Measurements from ENCODE around the gene SSMEM1.
"Not testable (repeated sequence)": the region's sequence is repeated elsewhere in the genome, so short reads cannot be mapped to it uniquely, and the experiment has no call there.

SSMEM1 gene, protein sequence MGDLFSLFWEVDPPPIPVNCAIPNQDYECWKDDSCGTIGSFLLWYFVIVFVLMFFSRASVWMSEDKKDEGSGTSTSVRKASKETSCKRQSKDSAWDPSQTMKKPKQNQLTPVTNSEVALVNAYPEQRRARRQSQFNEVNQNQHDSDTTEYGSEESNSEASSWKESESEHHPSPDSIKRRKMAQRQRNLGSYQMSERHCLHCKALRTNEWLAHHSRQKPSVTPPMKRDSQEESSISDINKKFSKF

GRCh38 chr7:130207642-130208041 is at the start of gene SSMEM1:
SSMEM1 (plus strand) TSS chr7:130207860; CDS start chr7:130207911, 51 bp downstream.
- no peak for DNase-seq

DNA sequence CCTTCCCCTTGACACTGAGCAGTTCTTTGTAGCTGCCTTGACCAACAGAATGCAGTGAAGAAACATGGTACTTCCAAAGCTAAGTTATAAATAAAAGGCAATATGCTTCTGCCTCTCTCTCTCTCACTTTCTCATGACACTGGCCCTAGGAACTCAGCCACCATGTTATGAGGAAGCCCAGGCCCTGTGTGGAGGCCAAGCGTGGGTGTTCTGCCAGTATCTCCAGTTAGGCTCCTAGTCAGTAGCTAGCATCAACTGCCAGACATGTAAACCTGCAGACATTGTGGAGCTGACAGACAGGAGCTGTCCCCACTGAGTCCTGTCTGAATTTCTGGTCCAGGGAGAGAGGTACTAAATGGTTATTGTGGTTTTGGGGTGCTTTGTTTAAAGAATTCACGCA is 47.6 kb upstream of the SSMEM1 start:
- DNase-seq = no peak

DNA sequence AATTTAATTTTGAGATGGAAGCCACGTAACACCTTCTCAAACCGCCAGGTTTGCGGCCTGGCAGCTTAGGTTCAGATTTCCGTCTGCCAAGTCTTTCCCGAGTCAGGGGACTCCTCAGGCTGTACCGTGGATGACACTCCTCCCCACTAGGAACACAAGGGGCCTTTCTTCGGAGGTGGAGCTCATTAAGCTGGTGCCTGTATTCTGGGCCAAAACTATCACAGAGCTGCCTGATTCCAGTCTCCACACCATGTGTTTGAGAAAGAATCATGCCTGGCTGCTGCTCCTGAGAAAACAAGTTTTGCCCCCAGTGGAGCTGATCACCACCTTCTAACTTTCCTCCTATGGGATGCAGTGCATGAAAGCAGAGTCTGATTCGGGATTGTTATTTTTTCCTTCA is 47.2 kb upstream of the SSMEM1 start:
- no peak for DNase-seq

GRCh38 chr7:130162196-130162595 is 45.5 kb upstream of the SSMEM1 start:
- no peak for DNase-seq

- DNase-seq = no peak
Observed at GRCh38 chr7:130174237-130174959, 33.3 kb upstream of the SSMEM1 start.

GRCh38 chr7:130178251-130178650 is 29.4 kb upstream of the SSMEM1 start:
- DNase-seq = no peak

DNA sequence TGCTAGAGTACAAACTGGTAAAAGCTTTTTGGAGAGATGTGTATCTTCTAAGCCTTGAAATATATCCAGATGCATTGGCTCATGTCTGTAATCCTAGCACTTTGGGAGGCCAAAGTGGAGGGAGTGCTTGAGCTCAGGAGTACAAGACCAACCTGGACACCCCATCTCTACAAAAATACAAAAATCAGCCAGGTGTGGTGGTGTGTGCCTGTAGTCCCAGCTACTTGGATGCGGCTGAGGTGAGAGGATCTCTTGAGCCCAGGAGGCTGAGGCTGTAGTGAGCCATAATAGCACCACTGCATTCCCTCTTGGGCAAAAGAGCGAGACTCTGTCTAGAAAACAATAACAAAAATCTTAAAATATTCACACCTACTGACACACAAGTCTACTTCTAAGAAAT is 28.0 kb upstream of the SSMEM1 start:
- no peak for DNase-seq

DNA sequence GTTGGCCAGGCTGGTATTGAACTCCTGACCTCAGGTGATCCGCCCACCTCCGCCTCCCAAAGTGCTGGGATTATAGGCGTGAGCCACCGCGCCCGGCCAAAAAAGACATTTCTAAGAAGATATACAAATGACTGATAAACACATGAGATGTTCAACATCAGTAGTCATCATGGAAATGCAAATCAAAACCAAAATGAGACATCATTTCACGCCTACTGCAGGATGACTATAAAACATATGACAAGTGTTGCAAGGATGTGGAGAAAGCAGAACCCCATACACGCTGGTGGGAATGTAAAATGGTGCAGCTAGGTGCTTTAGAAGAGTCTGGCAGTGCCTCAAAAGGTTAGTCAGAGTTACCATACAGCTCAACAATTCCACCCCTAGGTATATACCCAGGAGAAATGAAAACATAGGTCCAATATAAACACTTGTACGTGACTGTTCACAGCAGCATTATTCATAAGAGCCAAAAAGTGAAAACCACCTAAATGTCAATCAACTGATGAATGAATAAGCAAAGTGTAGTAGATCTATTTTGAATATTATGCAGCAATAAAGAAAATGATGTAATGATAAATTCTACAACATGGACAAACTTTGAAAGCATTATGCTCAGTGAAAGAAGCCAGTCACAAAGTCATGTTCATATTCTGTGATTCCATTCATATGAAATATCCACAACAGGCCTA is 26.9 kb upstream of the SSMEM1 start:
- no peak for DNase-seq

DNA sequence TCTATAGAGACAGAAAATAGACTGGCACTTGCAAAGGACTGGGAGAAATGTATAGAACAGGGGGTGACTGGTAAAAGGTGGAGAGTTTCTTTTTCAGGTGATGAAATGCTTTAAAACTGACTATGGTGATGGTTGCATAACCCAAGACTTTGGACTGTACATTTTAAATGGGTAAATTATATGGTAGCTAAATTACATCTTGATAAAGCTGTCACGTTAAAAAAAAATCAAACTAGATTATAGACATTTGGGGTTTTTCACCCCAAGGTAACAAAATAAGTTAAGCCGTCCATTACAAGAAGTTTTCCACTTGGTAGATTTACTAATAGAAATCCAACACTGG is 26.4 kb upstream of the SSMEM1 start:
- no peak for DNase-seq

GRCh38 chr7:130182990-130183389 is 24.7 kb upstream of the SSMEM1 start:
- DNase-seq = no peak

GRCh38 chr7:130184349-130184748 is 23.3 kb upstream of the SSMEM1 start:
- not testable (repeated sequence) for DNase-seq

GRCh38 chr7:130187360-130187759 is 20.3 kb upstream of the SSMEM1 start:
- no peak for DNase-seq

- no peak for DNase-seq
Observed at GRCh38 chr7:130189343-130189742, 18.3 kb upstream of the SSMEM1 start.

- DNase-seq = no peak
Observed at GRCh38 chr7:130191791-130192190, 15.9 kb upstream of the SSMEM1 start.

- DNase-seq = no peak
Observed at GRCh38 chr7:130195396-130195795, 12.3 kb upstream of the SSMEM1 start.

DNA sequence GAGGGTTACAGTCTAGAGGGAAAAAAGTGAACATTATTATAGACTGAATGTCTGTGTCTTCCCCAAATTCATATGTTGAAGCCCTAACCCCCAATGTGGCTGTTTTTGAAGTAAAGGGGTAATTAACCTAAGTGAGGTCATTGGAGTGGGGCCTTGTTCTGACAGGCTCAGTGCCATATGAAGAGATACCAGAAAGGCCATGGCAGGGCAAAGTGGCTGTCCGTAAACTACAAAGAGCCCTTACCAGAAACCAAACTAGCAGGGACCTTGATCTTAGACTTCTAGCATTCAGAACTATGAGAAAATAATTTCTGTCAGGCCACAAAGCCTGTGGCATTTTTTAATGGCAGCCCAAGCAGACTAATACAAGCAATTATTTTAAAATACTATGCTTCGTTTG is 11.2 kb upstream of the SSMEM1 start:
- DNase-seq = no peak

DNA sequence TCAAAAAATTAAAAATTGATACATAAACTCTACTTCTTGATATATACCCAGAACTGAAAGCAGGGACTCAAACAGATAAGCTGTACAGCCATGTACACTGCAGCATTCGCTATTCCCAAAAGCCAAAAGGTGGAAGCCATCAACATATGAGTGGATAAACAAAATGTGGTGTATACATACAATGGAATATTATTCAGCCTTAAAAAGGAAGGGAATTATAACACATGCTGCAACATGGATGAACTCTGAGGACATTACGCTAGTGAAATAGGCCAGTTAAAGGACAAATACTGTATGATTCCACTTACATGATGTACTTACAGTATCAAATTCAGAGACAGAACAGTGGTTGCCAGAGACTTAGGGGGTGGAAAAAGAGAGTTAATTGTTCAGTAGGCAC is 10.6 kb upstream of the SSMEM1 start:
- no peak for DNase-seq

DNA sequence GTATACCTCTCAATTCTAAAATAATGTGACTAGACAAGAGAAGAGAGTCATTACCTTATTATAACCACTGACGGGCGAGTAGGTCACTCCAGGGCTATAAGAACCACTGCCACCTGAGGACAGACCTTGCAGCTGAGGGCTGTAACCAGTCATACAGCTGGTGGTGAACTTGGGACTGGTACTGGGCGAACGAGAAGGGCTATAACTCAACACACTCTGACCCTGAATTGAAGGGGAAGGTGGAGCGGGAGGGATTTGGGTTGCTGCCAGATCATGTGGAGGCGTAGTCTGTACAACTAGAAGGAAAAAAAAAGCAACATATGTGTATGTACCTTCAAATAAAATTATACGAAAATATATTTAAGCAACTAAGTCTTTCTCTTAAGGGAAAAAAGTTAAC is 5.9 kb upstream of the SSMEM1 start:
- DNase-seq = no peak

DNA sequence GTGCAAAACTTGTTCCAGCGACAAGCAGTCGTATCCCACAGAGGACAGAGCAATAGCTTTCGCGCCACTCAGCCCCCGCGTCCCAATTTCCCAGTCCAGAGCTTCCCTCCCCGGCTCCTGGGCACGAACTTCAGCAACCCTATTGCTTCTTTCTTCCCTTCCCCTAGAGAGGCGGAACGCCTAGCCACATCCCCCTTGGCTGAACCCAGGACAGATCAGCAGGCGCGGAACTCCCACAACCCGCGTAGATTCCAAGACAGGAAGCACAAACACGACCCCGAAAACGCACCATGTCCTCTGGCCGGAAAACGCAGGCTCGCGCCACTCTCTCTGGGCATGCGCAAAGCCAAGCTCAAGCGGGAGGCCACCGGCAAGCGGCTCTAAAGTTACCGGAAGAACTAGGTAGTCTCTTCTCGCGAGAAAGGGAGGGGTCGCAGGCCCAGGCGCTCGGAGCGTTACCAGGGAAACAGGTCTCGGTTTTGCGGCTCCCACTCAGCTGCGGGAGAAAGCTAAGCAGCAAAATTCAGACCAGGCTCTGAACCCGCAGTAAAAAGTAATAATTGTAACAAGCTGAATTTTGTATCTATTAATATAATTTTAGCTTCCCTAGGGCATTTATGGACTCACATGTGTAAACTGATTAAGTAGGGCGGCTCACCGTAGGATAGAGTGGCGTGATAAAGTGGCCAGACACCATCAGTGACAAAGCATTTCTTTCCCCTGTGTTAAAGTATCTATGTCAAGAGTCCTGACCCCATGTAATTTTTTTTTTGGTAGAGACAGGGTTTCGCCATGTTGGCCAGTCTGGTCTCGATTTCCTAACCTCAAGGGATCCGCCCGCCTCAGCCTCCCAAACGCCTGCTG is 2.3 kb upstream of the SSMEM1 start, which contains the start of gene TMEM209:
TMEM209 (minus strand) TSS at position 323 of the 864 bp plus-strand sequence; CDS start at position 292, 31 bp downstream.
- peak; percentile 98 for DNase-seq

- DNase-seq = no peak
Observed at GRCh38 chr7:130207033-130207432, 627 bp upstream of the SSMEM1 start.

DNA sequence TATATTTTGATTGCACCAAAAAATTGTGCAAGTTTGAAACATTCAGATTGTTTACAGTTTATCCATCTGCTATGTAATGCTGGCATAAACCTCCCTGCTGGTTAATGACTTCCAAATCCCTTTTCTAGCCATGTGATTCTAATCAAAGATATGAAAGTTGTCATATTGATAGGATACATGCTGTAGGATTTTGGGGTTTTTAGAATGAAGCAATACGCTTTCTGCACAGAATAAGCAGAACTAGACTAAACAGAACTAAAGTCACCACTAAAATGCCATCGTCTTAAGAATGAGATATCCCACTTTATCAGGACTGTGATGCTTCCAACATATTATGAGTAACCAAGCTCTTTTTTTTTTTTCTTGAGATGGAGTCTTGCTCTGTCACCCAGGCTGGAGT is 856 bp downstream of the SSMEM1 start:
- no peak for DNase-seq

GRCh38 chr7:130210181-130210935 is 2.7 kb downstream of the SSMEM1 start:
- DNase-seq = peak; percentile 40
